GM21528 (cell line): ENCODE measurements around the gene ZNF560.

Experiments used
- ATAC-seq: cut with Tn5 transposase; IDR thresholded peaks from one replicate; pipeline ENCODE4 v1.9.1; 2021; ENCODE audit warnings: mild to moderate bottlenecking, moderate library complexity; ENCODE audit not compliant: unreplicated experiment, low FRiP score

ZNF560 gene

GRCh38 chr19:9445037-9445436, 53.4 kb downstream of the ZNF560 start:
- ATAC-seq, result no peak

DNA sequence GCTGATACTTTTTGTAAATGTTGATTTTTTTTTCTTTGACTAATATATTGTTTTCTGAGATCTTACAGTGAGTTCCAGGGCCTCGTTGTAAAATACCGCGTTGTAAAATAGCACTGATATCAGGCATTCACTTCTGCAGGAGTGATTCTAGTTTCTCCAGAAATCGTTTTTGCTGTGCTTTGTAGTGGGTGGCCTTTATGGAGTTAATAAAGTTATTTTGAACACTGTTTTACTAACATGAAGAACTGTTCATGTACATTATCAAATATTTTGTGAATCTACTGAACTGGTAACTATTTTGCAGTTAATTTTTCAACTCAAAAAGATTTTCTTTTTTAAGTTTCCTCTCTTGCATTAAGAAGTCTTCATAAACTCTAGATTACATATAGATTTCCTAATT, 62.1 kb downstream of the ZNF560 start:
- ATAC-seq, result no peak

- peak; percentile 81 for ATAC-seq
Observed at GRCh38 chr19:9435279-9436268, 62.8 kb downstream of the ZNF560 start, which contains the start of gene ZNF266. Gene ZNF266, minus strand, starts transcription at chr19:9435573. Its CDS starts 15,484 bp downstream, at chr19:9420089.

- ATAC-seq, result no peak
Observed at GRCh38 chr19:9431475-9431874, 66.9 kb downstream of the ZNF560 start.

DNA sequence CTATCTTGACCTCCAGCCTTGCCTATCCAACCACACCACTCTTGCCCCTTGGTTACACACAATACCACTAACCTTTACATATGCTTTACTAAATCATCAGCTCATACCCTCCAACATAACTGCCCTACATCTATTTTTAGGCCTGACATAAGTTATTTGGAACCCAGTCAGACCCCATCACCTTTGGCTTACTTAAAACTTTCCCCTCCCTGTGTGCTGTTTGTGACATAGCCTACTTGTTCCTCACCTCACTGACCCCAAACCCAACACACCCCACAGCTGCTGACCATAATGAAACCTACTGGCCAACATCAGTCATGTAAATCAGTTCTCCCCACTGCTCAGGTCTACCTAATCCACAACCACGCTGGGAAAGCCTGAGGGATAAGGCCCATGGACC, 68.0 kb downstream of the ZNF560 start:
- ATAC-seq, result no peak

- ATAC-seq, result no peak
Observed at GRCh38 chr19:9427941-9428340, 70.5 kb downstream of the ZNF560 start.
